Fibroblast of lung (primary cell): ENCODE data around the gene ABCB1. TPM values are rescaled to one million over a fixed set of nuclear protein-coding genes. Genes with fewer than 3 reads are reported as not detected.

Experiments used
- DNase-seq, 2 donors: peaks; one replicate each; pipeline versions ENCODE4 v3.0.0 to v3.0.0-alpha.2; 2010; ENCODE audit warnings: low read depth in 2 of 2
- H2AFZ ChIP-seq: 2 replicates; pipeline ENCODE4 v1.5.1; 2012; ENCODE audit warnings: low read length, control low read depth, inconsistent platforms
- H3K27ac ChIP-seq: 2 replicates; pipeline ENCODE4 v1.5.1; 2011; ENCODE audit warnings: low read length, control low read depth; ENCODE audit not compliant: insufficient read depth
- H3K27me3 ChIP-seq: 2 replicates; pipeline ENCODE4 v1.5.1; 2011; ENCODE audit warnings: mild to moderate bottlenecking, low read length; ENCODE audit not compliant: control insufficient read depth, insufficient read depth
- H3K36me3 ChIP-seq: 2 replicates; pipeline ENCODE4 v1.5.1; 2011; ENCODE audit warnings: low read length; ENCODE audit not compliant: control insufficient read depth, insufficient read depth
- H3K4me1 ChIP-seq: 2 replicates; pipeline ENCODE4 v1.5.1; 2011; ENCODE audit warnings: low read length; ENCODE audit not compliant: control insufficient read depth, insufficient read depth; ENCODE audit errors: extremely low read depth
- H3K4me2 ChIP-seq: 2 replicates; pipeline ENCODE4 v1.5.1; 2011; ENCODE audit warnings: low read length, control low read depth; ENCODE audit not compliant: insufficient read depth; ENCODE audit errors: extremely low read depth
- H3K4me3 ChIP-seq, 4 experiments: fragments of 200-600 bp in 1 of 4; sonication (generic) in 1 of 4; replicated peaks in 1 of 4; 2 replicates each; pipeline ENCODE4 v1.5.1; 2011 to 2016; ENCODE audit warnings: low read length in 4 of 4, low read depth in 3 of 4, mild to moderate bottlenecking in 3 of 4, control low read depth in 2 of 4, inconsistent platforms in 1 of 4, mixed read lengths in 1 of 4; ENCODE audit not compliant: insufficient read depth in 1 of 4; ENCODE audit errors: control extremely low read depth in 1 of 4
- H3K79me2 ChIP-seq: 2 replicates; pipeline ENCODE4 v1.5.1; 2012; ENCODE audit warnings: mild to moderate bottlenecking, low read length, inconsistent platforms; ENCODE audit not compliant: control insufficient read depth, insufficient read depth
- H3K9ac ChIP-seq: 2 replicates; pipeline ENCODE4 v1.5.1; 2011; ENCODE audit warnings: mild to moderate bottlenecking, low read length, control low read depth; ENCODE audit not compliant: insufficient read depth
- H3K9me3 ChIP-seq: 2 replicates; pipeline ENCODE4 v1.5.1; 2012; ENCODE audit warnings: low read depth, low read length; ENCODE audit not compliant: control insufficient read depth, insufficient read depth
- H4K20me1 ChIP-seq: 2 replicates; pipeline ENCODE4 v1.5.1; 2011; ENCODE audit warnings: low read length; ENCODE audit not compliant: control insufficient read depth, insufficient read depth; ENCODE audit errors: extremely low read depth
- EZH2 ChIP-seq: IDR thresholded peaks from 2 replicates; pipeline ENCODE4 v1.5.1; 2012; ENCODE audit warnings: low read length, control low read depth, mild to moderate bottlenecking; ENCODE audit errors: missing control alignments
- polyA plus RNA-seq, 2 donors: library from polyadenylated mRNA; depleted of rRNA in 1 of 2; stranded (reverse) in 1 of 2; unstranded in 1 of 2; fragments of >200 nt; gene quantifications; 2 replicates each; pipeline ENCODE4 v1.2.1, GENCODE V29; 2011 to 2012; ENCODE audit warnings: missing spikeins in 1 of 2
- total RNA-seq: library from RNA; depleted of rRNA; stranded (reverse); fragments of >200 nt; gene quantifications from 2 replicates; pipeline ENCODE4 v1.2.1, GENCODE V29; 2014
- TF ChIP-seq, protein P1 (sequence below), 2 donors: IDR thresholded peaks in 1 of 2; conservative IDR thresholded peaks in 1 of 2; 1 replicate in 1 of 2; 2 replicates in 1 of 2; pipeline ENCODE4 v1.5.1; 2011 to 2012; ENCODE audit warnings: low read length in 2 of 2, control low read depth in 1 of 2, inconsistent platforms in 1 of 2, low read depth in 1 of 2, mild to moderate bottlenecking in 1 of 2

The ABCB1 gene
- total and polyA plus RNA-seq, 2 donors (not counting 1 experiment from before 2014, with no cell fraction given): 1.1 to 4.8 TPM

- H3K36me3 ChIP-seq: no peaks in the 10 kb centered on the region
- TF ChIP-seq EZH2: no peak
- TF ChIP-seq, protein P1, sequence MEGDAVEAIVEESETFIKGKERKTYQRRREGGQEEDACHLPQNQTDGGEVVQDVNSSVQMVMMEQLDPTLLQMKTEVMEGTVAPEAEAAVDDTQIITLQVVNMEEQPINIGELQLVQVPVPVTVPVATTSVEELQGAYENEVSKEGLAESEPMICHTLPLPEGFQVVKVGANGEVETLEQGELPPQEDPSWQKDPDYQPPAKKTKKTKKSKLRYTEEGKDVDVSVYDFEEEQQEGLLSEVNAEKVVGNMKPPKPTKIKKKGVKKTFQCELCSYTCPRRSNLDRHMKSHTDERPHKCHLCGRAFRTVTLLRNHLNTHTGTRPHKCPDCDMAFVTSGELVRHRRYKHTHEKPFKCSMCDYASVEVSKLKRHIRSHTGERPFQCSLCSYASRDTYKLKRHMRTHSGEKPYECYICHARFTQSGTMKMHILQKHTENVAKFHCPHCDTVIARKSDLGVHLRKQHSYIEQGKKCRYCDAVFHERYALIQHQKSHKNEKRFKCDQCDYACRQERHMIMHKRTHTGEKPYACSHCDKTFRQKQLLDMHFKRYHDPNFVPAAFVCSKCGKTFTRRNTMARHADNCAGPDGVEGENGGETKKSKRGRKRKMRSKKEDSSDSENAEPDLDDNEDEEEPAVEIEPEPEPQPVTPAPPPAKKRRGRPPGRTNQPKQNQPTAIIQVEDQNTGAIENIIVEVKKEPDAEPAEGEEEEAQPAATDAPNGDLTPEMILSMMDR (conservative IDR thresholded peaks at IDR 0.05 in 1 of 2, IDR thresholded peaks at IDR 0.05 in 1 of 2; ENCODE audit: low read depth in 1 of 2, low read length in 2 of 2): no peak
- H3K4me3 ChIP-seq: no peak overlapping the region
- no peaks in the 10 kb centered on the region for H3K4me1 ChIP-seq
- H3K4me2 ChIP-seq: no peak overlapping the region
- H4K20me1 ChIP-seq: no peaks in the 10 kb centered on the region
- no peak overlapping the region for H3K27ac ChIP-seq
- H3K79me2 ChIP-seq: no peaks in the 10 kb centered on the region
- no peaks in the 10 kb centered on the region for H3K9me3 ChIP-seq
- no peak for DNase-seq
- H2AFZ ChIP-seq: no peak overlapping the region
- H3K9ac ChIP-seq: no peak overlapping the region
- no peaks in the 10 kb centered on the region for H3K27me3 ChIP-seq
These were observed 89.2 kb downstream of the ABCB1 start for GRCh38 chr7:87511510-87511909.

DNA sequence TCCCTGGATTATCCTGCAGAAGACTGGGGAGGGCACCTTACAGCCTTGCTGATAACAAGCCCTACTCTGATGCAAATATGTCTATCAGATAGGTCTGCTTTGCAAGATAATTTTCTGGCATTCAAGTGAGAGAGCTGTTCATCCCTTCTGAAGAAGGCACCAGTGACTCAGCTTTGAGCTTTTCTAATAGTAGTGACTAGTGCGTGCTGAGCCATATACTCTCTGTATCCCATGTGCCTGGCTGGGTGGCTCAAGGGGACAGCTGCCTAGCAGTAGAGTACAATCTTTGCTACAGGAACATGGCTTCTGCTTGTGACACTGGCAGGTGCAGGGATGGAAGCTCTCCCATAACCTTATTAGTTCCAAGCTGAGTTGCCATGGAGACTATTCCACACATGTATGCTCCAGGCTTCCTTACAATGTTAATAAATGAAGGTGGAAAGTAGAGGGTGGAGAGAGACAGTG is 90.2 kb downstream of the ABCB1 start:
- Histone ChIP-seq H3K79me2 (no peaks in the 10 kb centered on the region), H3K9me3 (no peaks in the 10 kb centered on the region), H3K36me3 (no peaks in the 10 kb centered on the region), H3K27me3 (no peaks in the 10 kb centered on the region), H3K4me1 (no peaks in the 10 kb centered on the region), H3K4me2 (no peak overlapping the region), H2AFZ (no peak overlapping the region), H4K20me1 (no peaks in the 10 kb centered on the region), H3K9ac (no peak overlapping the region), H3K4me3 (no peak overlapping the region), H3K27ac (no peak overlapping the region)
- no peak for TF ChIP-seq EZH2
- TF ChIP-seq, protein P1 (conservative IDR thresholded peaks at IDR 0.05 in 1 of 2, IDR thresholded peaks at IDR 0.05 in 1 of 2; ENCODE audit: low read depth in 1 of 2, low read length in 2 of 2): no peak
- no peak for DNase-seq

DNA sequence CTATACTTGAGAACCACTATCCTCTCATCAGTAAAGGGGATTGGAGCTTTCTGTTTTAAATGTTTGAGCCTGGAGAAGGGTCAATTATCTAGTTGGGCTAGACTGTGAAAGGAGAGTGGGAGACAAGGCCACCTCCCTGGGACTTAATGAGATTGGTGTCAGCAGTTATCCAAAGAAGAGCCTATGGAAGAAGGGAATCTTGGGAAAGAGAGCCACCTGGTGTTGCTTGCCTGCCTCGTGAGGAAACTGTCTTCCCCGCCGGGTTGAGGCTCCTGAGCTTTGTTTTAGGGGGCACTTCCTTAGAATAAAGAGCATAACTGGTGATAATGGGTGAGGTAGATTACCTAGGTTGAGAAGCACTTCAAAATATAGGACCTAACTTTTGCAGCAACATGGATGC is 93.2 kb downstream of the ABCB1 start:
- H4K20me1 ChIP-seq: no peaks in the 10 kb centered on the region
- H3K9ac ChIP-seq: no peak overlapping the region
- no peak overlapping the region for H3K4me2 ChIP-seq
- H3K4me1 ChIP-seq: no peaks in the 10 kb centered on the region
- no peak for DNase-seq
- no peak overlapping the region for H3K4me3 ChIP-seq
- TF ChIP-seq, protein P1 (conservative IDR thresholded peaks at IDR 0.05 in 1 of 2, IDR thresholded peaks at IDR 0.05 in 1 of 2; ENCODE audit: low read depth in 1 of 2, low read length in 2 of 2): peak in 1 of 2 donors; percentile 5
- TF ChIP-seq EZH2: no peak
- H2AFZ ChIP-seq: no peak overlapping the region
- H3K79me2 ChIP-seq: no peaks in the 10 kb centered on the region
- no peak overlapping the region for H3K27ac ChIP-seq
- H3K9me3 ChIP-seq: no peaks in the 10 kb centered on the region
- no peaks in the 10 kb centered on the region for H3K36me3 ChIP-seq
- H3K27me3 ChIP-seq: no peaks in the 10 kb centered on the region
